K562 (cell line): ENCODE data around the gene SLC35E1. TPM values are rescaled to one million over a fixed set of nuclear protein-coding genes. Genes with fewer than 3 reads are reported as not detected.
A peak's percentile ranks its signal among the peaks of the same experiment; 100 is the strongest.

ENCODE experiments used
- ATAC-seq: fragments of 200-7000 bp; cut with Tn5 transposase; 3 replicates; pipeline ENCODE4 v1.9.1; 2020; ENCODE audit warnings: moderate library complexity
- BruUV-seq: library from RNA; stranded (reverse); fragments of 400-500 nt; replicated peaks from 2 replicates; lab custom pipeline; 2021; lab: Mats Ljungman, UMichigan
- CTCF ChIA-PET: fragments of 300-600 bp; formaldehyde crosslinking; extraction: SDS; loops from one replicate; lab custom pipeline; 2021; ENCODE audit warnings: low intra/inter-chr PET ratio; lab: Yijun Ruan, JAX
- POLR2A ChIA-PET: fragments of 300-600, 350-650 bp; sonication (Branson Sonifier 250); formaldehyde crosslinking; extraction: SDS; loops from one replicate; lab custom pipeline; 2021; ENCODE audit warnings: antibody characterized with exemption, inconsistent platforms; lab: Yijun Ruan, JAX
- DNase-seq, 4 experiments: peaks; one replicate each; pipeline versions ENCODE4 v3.0.0 to v3.0.0-alpha.2; 2011 to 2018; ENCODE audit warnings: low spot score in 3 of 4, mixed read lengths in 3 of 4; ENCODE audit errors: extremely low read depth in 1 of 4
- FAIRE-seq: peaks from 2 replicates; lab custom pipeline; 2011; peaks lifted over from hg19 to GRCh38; lab: Jason Lieb, UNC
- H2AFZ ChIP-seq: 2 replicates; pipeline ENCODE4 v1.6.0; 2011; ENCODE audit warnings: low read depth, low read length, control low read depth, inconsistent platforms
- H3K27ac ChIP-seq: fragments of 200-600 bp; 3 replicates; pipeline ENCODE4 v1.8.0; 2011; ENCODE audit warnings: low read depth, mild to moderate bottlenecking, control low read depth, inconsistent platforms, low read length, moderate library complexity, mixed read lengths; ENCODE audit errors: extremely low read depth
- H3K27me3 ChIP-seq, 2 experiments: fragments of 300-600 bp in 1 of 2; 2 replicates in 1 of 2; 3 replicates in 1 of 2; pipeline versions ENCODE4 v1.6.0 to v1.8.0; 2011; ENCODE audit warnings: inconsistent platforms in 2 of 2, low read length in 2 of 2, mild to moderate bottlenecking in 1 of 2, mixed read lengths in 1 of 2, moderate library complexity in 1 of 2; ENCODE audit not compliant: control insufficient read depth in 2 of 2, insufficient read depth in 2 of 2
- H3K36me3 ChIP-seq: fragments of 300-600 bp; 3 replicates; pipeline ENCODE4 v1.8.0; 2011; ENCODE audit warnings: mild to moderate bottlenecking, low read length, inconsistent platforms; ENCODE audit not compliant: control insufficient read depth, insufficient read depth
- H3K4me1 ChIP-seq, 2 experiments: fragments of 200-600 bp in 1 of 2; replicated peaks in 1 of 2; 2 replicates in 1 of 2; 3 replicates in 1 of 2; pipeline versions ENCODE4 v1.5.1 to v1.8.0; 2011; ENCODE audit warnings: inconsistent platforms in 2 of 2, low read length in 2 of 2, mild to moderate bottlenecking in 1 of 2, mixed read lengths in 1 of 2, moderate library complexity in 1 of 2; ENCODE audit not compliant: control insufficient read depth in 2 of 2, insufficient read depth in 2 of 2
- H3K4me2 ChIP-seq: 2 replicates; pipeline ENCODE4 v1.6.1; 2011; ENCODE audit warnings: low read length, control low read depth, inconsistent platforms, mixed read lengths; ENCODE audit not compliant: insufficient read depth
- H3K4me3 ChIP-seq: fragments of 200-600 bp; sonication (generic), shearing (Covaris generic); 2 replicates; pipeline ENCODE4 v1.5.1; 2016; ENCODE audit warnings: control low read depth, inconsistent platforms
- H3K79me2 ChIP-seq: fragments of 200-600 bp; 3 replicates; pipeline ENCODE4 v1.8.0; 2011; ENCODE audit warnings: low read length, inconsistent platforms; ENCODE audit not compliant: control insufficient read depth, insufficient read depth
- H3K9ac ChIP-seq, 2 experiments: 2 replicates each; pipeline versions ENCODE4 v1.6.0 to v1.6.1; 2011; ENCODE audit warnings: low read depth in 2 of 2, low read length in 2 of 2, control low read depth in 1 of 2, inconsistent platforms in 1 of 2, mild to moderate bottlenecking in 1 of 2, mixed read lengths in 1 of 2; ENCODE audit not compliant: insufficient read depth in 1 of 2
- H3K9me1 ChIP-seq: one replicate; pipeline ENCODE4 v1.6.0; 2011; ENCODE audit warnings: inconsistent platforms, mild to moderate bottlenecking, low read length, moderate library complexity; ENCODE audit not compliant: control insufficient read depth, insufficient read depth
- H3K9me3 ChIP-seq: replicated peaks from 2 replicates; pipeline ENCODE4 v1.5.1; 2011; ENCODE audit warnings: low read depth, low read length, inconsistent platforms; ENCODE audit not compliant: control insufficient read depth, insufficient read depth
- H4K20me1 ChIP-seq: replicated peaks from 2 replicates; pipeline ENCODE4 v1.6.1; 2011; ENCODE audit warnings: low read length, inconsistent platforms, mixed read lengths; ENCODE audit not compliant: control insufficient read depth, insufficient read depth
- CCNT2 ChIP-seq: IDR thresholded peaks from 2 replicates; pipeline ENCODE4 v1.6.1; 2011; ENCODE audit warnings: borderline replicate concordance, low read depth, mild to moderate bottlenecking, moderate library complexity, mixed read lengths, low read length; ENCODE audit not compliant: insufficient read length; ENCODE audit errors: extremely low read depth
- MAZ ChIP-seq, 2 experiments: fragments of 450-650 bp in 1 of 2; sonication (generic) in 1 of 2; formaldehyde crosslinking; IDR thresholded peaks in 1 of 2; conservative IDR thresholded peaks in 1 of 2; 2 replicates each; pipeline versions ENCODE4 v1.4.0 to v1.5.0; 2020; ENCODE audit warnings: mild to moderate bottlenecking in 1 of 2, missing genetic modification reagents in 1 of 2
- POLR2G ChIP-seq: fragments of 200-400 bp; formaldehyde crosslinking; IDR thresholded peaks from 2 replicates; pipeline ENCODE4 v1.6.1; 2017; ENCODE audit warnings: low read depth, mild to moderate bottlenecking, antibody characterized with exemption, low read length, moderate library complexity
- RBBP5 ChIP-seq: fragments of 200-600 bp; sonication (generic); IDR thresholded peaks from 2 replicates; pipeline ENCODE4 v1.6.1; 2012; ENCODE audit warnings: borderline replicate concordance, mild to moderate bottlenecking, low read length, control low read depth, inconsistent platforms; ENCODE audit not compliant: insufficient read depth, poor library complexity, severe bottlenecking
- WGBS: fragments of 100-300 bp; shearing (Covaris generic); methylation state at CpG from one replicate; pipeline ENCODE4 v1.1.6; 2016; ENCODE audit warnings: low coverage, mixed read lengths; ENCODE audit not compliant: insufficient coverage; ENCODE audit errors: missing lambda C conversion rate; 5-methylcytosine and 5-hydroxymethylcytosine counted together
- in situ Hi-C: fragments of 300-500 bp; cut with MboI; formaldehyde crosslinking; loops from 4 replicates; pipeline ENCODE4 v1.15.0; 2018; ENCODE audit warnings: inconsistent platforms, mixed read lengths
- intact Hi-C: fragments of 100-400 bp; cut with micrococcal nuclease; formaldehyde crosslinking; loops from 2 replicates; pipeline ENCODE4 v1.14.2; 2022
- polyA plus RNA-seq, 8 experiments: library from polyadenylated mRNA; depleted of rRNA in 4 of 8; stranded (reverse) in 5 of 8; unstranded in 3 of 8; fragments of >200 nt; fragmentation: Nextera tagmentation in 2 of 8; fragmentation: Illumina TruSeq in 1 of 8; extraction: Ambion mirVana in 2 of 8; extraction: Trizol in 1 of 8; gene quantifications; 2 replicates each; pipeline versions ENCODE4 v1.2.1 to v1.2.3, GENCODE V29; 2011 to 2014; ENCODE audit warnings: inconsistent platforms in 1 of 8, missing spikeins in 1 of 8
- total RNA-seq, 7 experiments: library from RNA; depleted of rRNA in 6 of 7; stranded (reverse); fragments of >200 nt in 6 of 7; fragmentation: Illumina TruSeq in 2 of 7; extraction: Trizol in 2 of 7; gene quantifications; 2 replicates each; pipeline versions ENCODE4 v1.2.1 to v1.2.3, GENCODE V29; 2011 to 2021; ENCODE audit warnings: low replicate concordance in 1 of 7
- TF ChIP-seq, protein P1 (sequence below), 3 experiments: IDR thresholded peaks in 2 of 3; conservative IDR thresholded peaks in 1 of 3; 2 replicates each; pipeline ENCODE4 v1.5.1; 2011 to 2012; ENCODE audit warnings: low read length in 3 of 3, mild to moderate bottlenecking in 3 of 3, control low read depth in 2 of 3, improper control_type of control experiment in 1 of 3, inconsistent platforms in 1 of 3, low read depth in 1 of 3, mixed read lengths in 1 of 3, moderate library complexity in 1 of 3; ENCODE audit not compliant: insufficient read depth in 2 of 3
- TF ChIP-seq, protein P2 (sequence below), 2 experiments: fragments of 450-650 bp in 1 of 2; sonication (generic) in 1 of 2; formaldehyde crosslinking in 1 of 2; IDR thresholded peaks; 2 replicates each; pipeline versions ENCODE4 v1.7.1 to v1.9.0; 2016 to 2022; ENCODE audit warnings: inconsistent platforms in 1 of 2, mild to moderate bottlenecking in 1 of 2, missing genetic modification reagents in 1 of 2

The SLC35E1 gene
- total and polyA plus RNA-seq, 9 of the 15 experiments (the other 6 are each of a cell fraction or from before 2014, with no cell fraction given): 15.0 to 40.1 (median 25.7) TPM

DNA sequence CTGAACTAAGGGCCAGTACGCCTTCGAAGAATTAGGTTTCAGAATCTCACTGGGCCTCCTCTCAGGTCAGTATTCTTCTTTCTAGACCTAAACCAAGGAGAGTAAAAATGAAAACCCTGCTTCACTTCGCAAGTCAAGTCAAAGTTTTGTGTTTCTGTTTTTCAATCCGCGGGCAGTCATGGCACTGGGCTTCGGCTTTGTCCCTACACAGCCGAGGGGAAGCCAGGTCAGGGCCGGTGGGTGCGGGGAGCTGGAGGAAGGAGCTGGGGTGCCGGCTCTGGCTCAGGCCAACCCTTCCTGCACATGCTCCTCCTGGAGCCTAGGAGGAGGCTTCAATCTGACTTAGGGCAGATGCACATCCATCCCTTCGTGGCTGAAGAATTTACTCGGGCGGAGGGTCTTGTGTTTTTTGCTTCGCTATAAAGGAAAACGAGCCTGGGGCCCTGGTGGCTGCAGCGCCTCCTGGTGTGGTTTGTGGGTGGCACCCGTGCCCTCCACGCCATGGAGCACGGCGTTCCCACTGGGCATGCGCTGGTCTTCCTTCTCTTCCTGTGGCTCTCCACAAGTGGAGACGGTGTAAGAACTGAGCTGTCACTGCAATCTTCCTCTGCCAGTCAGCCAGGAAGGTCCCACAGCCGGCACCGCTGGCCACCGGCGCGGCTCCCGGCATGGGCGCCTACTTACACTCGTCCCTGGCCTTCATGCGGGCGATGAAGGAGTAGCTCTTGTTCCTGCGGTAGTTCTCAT is 53.6 kb downstream of the SLC35E1 start:
- Histone ChIP-seq H3K27ac (no peak overlapping the region), H3K9ac (no peak overlapping the region), H3K27me3 (no peaks in the 10 kb centered on the region), H3K36me3 (peaks cover 78% of the 10 kb centered on the region), H3K4me3 (no peak overlapping the region), H4K20me1 (peaks cover 9% of the 10 kb centered on the region; the same call in 1 of the 2 replicates), H3K4me1 (peaks cover 0 to 14% of the 10 kb centered on the region in 2 experiments; a peak in 2 of 5 replicates), H3K4me2 (no peak overlapping the region), H2AFZ (no peak overlapping the region), H3K79me2 (no peaks in the 10 kb centered on the region), H3K9me3 (no peaks in the 10 kb centered on the region), H3K9me1 (no peaks in the 10 kb centered on the region)
- ATAC-seq (no peak), FAIRE-seq (no peak), DNase-seq (peak in 1 of 4 experiments; percentile 13)
- ChIA-PET CTCF (no interaction called here), POLR2A (interaction anchor here (0.9 to 1.5 kb wide), 3 partner anchors 11 to 112 kb away, joined by 3 to 6 read pairs (median 4); no protein-coding TSS in a partner anchor)
- intact Hi-C loops (no loop called here), in situ Hi-C loops (no loop called here)
- whole genome bisulfite sequencing: 94% methylated on average over 24 of the region's 33 CpGs
- BruUV-seq: no TSS peak
- TF ChIP-seq CCNT2 (no peak), MAZ (CRISPR knock-in tag; conservative IDR thresholded peaks at IDR 0.05 in 1 of 2, IDR thresholded peaks at IDR 0.05 in 1 of 2) (no peak), POLR2G (peak; percentile 72), RBBP5 (no peak)
- TF ChIP-seq, protein P1, sequence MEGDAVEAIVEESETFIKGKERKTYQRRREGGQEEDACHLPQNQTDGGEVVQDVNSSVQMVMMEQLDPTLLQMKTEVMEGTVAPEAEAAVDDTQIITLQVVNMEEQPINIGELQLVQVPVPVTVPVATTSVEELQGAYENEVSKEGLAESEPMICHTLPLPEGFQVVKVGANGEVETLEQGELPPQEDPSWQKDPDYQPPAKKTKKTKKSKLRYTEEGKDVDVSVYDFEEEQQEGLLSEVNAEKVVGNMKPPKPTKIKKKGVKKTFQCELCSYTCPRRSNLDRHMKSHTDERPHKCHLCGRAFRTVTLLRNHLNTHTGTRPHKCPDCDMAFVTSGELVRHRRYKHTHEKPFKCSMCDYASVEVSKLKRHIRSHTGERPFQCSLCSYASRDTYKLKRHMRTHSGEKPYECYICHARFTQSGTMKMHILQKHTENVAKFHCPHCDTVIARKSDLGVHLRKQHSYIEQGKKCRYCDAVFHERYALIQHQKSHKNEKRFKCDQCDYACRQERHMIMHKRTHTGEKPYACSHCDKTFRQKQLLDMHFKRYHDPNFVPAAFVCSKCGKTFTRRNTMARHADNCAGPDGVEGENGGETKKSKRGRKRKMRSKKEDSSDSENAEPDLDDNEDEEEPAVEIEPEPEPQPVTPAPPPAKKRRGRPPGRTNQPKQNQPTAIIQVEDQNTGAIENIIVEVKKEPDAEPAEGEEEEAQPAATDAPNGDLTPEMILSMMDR (IDR thresholded peaks at IDR 0.05 in 2 of 3, conservative IDR thresholded peaks at IDR 0.05 in 1 of 3; ENCODE audit: insufficient read depth in 2 of 3, low read depth in 1 of 3, low read length in 3 of 3): 0 out of 6 replicates have a peak, but pooled peaks of 1 of the 3 experiments have one; percentile 20
- TF ChIP-seq, protein P2, sequence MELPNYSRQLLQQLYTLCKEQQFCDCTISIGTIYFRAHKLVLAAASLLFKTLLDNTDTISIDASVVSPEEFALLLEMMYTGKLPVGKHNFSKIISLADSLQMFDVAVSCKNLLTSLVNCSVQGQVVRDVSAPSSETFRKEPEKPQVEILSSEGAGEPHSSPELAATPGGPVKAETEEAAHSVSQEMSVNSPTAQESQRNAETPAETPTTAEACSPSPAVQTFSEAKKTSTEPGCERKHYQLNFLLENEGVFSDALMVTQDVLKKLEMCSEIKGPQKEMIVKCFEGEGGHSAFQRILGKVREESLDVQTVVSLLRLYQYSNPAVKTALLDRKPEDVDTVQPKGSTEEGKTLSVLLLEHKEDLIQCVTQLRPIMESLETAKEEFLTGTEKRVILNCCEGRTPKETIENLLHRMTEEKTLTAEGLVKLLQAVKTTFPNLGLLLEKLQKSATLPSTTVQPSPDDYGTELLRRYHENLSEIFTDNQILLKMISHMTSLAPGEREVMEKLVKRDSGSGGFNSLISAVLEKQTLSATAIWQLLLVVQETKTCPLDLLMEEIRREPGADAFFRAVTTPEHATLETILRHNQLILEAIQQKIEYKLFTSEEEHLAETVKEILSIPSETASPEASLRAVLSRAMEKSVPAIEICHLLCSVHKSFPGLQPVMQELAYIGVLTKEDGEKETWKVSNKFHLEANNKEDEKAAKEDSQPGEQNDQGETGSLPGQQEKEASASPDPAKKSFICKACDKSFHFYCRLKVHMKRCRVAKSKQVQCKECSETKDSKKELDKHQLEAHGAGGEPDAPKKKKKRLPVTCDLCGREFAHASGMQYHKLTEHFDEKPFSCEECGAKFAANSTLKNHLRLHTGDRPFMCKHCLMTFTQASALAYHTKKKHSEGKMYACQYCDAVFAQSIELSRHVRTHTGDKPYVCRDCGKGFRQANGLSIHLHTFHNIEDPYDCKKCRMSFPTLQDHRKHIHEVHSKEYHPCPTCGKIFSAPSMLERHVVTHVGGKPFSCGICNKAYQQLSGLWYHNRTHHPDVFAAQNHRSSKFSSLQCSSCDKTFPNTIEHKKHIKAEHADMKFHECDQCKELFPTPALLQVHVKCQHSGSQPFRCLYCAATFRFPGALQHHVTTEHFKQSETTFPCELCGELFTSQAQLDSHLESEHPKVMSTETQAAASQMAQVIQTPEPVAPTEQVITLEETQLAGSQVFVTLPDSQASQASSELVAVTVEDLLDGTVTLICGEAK (IDR thresholded peaks at IDR 0.05): no peak
- TF ChIP-seq, protein P2 (CRISPR knock-in tag; IDR thresholded peaks at IDR 0.05): no peak
